ENCODE results near the gene PDIA5.

Gene PDIA5

GRCh38 chr3:123070510-123070909 is 3.7 kb downstream of the PDIA5 start:
- FAIRE-seq: no peak

GRCh38 chr3:123071146-123071545 is 4.3 kb downstream of the PDIA5 start:
- DNase-seq (ENCODE audit: low spot score): peak; percentile 29
- FAIRE-seq: no peak

More at GRCh38 chr3:123070510-123070909, 3.7 kb downstream of the PDIA5 start:
- no peak for DNase-seq (ENCODE audit: low spot score)

- FAIRE-seq (no peak), DNase-seq (ENCODE audit: low spot score) (no peak)
Observed at GRCh38 chr3:123071581-123071980, 4.8 kb downstream of the PDIA5 start.

GRCh38 chr3:123072152-123072551 is 5.3 kb downstream of the PDIA5 start:
- DNase-seq (ENCODE audit: low spot score) (no peak), FAIRE-seq (no peak)

DNA sequence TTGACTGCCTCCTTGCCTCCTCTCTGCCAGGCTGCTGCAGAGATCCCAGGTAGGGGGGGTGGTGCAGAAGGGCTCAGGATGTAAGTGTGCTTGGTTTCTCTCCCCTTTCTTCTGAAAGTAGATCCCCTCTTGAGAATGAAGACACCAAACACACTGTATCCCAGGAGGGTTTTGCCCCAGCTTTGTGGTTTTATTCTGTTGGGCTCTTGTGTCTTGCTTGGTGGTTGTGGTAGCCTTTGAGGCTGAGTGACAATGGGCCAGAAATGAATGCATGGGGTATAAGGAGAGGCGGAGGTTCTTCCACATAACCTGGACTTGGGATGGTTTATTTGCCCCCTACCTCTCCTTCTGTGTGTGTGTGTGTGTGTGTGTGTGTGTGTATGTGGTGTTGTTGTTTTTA is 5.7 kb downstream of the PDIA5 start:
- FAIRE-seq (no peak), DNase-seq (ENCODE audit: low spot score) (no peak)

GRCh38 chr3:123075359-123075758 is 8.5 kb downstream of the PDIA5 start:
- FAIRE-seq (no peak), DNase-seq (ENCODE audit: low spot score) (no peak)

- FAIRE-seq: no peak
- DNase-seq (ENCODE audit: low spot score): no peak
Observed at GRCh38 chr3:123076112-123076495, 9.3 kb downstream of the PDIA5 start.

- no peak for DNase-seq (ENCODE audit: low spot score)
Observed at GRCh38 chr3:123076496-123077418, 9.9 kb downstream of the PDIA5 start.

GRCh38 chr3:123078101-123078500 is 11.3 kb downstream of the PDIA5 start:
- DNase-seq (ENCODE audit: low spot score) (no peak), FAIRE-seq (no peak)

More at GRCh38 chr3:123076496-123077418, 9.9 kb downstream of the PDIA5 start:
- no peak for FAIRE-seq

GRCh38 chr3:123080864-123081562 is 14.2 kb downstream of the PDIA5 start:
- no peak for DNase-seq (ENCODE audit: low spot score)
- no peak for FAIRE-seq

GRCh38 chr3:123081718-123082369 is 15.0 kb downstream of the PDIA5 start:
- no peak for FAIRE-seq
- no peak for DNase-seq (ENCODE audit: low spot score)

- DNase-seq (ENCODE audit: low spot score) (no peak), FAIRE-seq (no peak)
Observed at GRCh38 chr3:123082370-123083065, 15.7 kb downstream of the PDIA5 start.

DNA sequence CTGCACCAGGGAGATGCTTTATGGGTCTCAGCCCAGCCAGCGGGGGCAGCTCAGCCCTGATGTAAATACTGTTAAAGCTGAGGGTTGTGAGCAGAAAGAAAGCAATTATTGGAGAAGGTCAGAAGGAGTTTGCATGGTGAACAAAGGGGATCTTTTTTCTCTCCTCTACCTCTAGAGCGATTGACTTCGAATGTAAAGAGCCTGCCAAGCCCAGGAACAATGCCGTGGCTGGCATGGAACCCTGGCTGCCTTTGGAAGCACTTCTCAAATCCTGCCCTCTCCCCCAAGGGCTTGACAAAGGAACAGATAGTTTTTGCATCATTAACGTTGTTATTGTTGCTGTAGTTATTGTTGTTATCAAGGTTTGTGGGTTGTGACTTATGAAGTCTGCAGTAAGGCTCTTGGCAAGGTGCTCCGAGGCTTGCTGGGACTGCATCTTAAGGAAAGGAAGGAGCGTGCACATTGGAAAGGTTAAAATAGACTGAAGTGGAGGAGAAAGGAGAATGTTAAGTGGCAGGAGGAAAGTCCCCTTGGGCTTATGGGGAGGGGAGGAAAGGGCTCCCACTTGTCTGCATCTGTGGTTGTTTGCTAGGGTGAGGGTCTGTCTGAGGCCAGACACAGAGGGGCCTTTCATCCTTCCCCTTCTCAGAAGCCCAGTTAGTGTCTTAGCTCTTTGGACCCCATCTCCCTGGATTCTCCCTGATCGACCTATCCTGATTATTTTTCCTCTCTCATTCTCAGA is 16.7 kb downstream of the PDIA5 start:
- DNase-seq (ENCODE audit: low spot score) (no peak), FAIRE-seq (no peak)

DNA sequence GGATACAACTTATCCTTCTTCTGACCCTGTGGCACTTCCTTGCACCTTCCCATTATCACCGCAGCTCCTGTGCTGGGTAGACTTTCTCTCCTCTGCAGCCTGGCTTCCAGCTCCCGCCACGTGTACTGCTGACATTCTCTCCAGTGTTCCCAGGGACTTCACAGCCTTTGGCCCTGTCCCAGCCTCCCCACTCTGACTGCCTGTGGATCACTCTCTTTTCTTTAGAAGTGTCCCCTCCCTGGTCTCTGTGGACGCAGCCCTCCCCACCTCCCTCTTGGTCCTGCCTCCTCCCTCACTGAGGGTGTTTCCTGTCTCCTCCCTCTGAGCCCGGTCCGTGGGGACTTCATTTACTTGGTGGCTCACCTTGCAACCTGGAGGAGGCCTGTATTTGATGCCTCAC is 17.4 kb downstream of the PDIA5 start:
- DNase-seq (ENCODE audit: low spot score): no peak
- no peak for FAIRE-seq

GRCh38 chr3:123084738-123085237 is 18.0 kb downstream of the PDIA5 start:
- FAIRE-seq: no peak
- no peak for DNase-seq (ENCODE audit: low spot score)

GRCh38 chr3:123085293-123085931 is 18.6 kb downstream of the PDIA5 start:
- DNase-seq (ENCODE audit: low spot score): no peak
- FAIRE-seq: no peak

DNA sequence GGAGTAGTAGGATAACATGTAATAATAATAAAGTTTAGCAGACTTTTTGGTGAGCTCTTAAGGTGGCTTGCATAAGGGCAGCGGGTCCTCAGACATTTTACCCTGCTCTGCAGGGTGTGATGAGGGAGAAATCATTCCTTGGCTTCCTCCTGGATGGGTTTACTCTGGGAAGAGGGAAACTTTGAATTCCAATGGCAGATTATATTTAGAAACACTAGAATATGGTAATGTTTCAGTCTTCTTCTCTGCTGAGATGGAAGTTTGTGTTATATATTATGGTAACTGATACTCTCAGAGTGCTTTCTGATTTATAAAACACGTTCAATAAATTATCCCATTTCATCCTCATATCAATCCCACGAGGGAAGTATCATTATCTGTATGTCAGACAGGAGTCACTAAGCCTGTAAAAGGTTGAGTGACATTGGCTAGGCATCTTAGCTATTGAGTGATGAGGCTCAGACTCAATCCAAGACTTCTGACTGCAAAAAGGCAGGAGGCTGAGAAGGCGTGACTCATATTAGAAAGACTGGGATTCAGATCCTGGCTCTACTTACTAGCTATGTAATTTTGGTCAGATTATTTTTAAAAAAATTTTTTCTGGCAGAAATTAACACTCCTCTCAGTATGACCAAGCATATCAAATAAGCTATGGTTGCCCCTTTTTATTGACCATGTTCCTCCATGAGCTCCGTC is 19.3 kb downstream of the PDIA5 start:
- FAIRE-seq (no peak), DNase-seq (ENCODE audit: low spot score) (no peak)

DNA sequence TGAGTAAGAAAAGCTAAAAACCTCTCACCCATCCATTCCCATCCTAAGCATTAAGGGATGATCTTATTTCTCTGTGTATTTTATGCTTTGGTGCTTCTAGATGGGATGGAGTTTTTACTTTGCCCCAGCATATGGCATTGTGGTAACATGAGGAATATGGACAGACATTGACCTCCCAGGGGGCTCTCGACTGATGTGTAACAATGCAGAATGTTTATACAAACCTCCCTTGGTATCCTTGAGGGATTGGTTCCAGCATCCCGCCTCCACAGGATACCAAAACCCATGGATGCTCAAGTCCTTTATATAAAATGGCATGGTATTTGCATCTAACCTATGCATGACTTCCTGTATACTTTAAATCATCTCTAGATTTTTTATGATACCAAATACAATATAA is 21.6 kb downstream of the PDIA5 start:
- no peak for FAIRE-seq
- DNase-seq (ENCODE audit: low spot score): no peak

DNA sequence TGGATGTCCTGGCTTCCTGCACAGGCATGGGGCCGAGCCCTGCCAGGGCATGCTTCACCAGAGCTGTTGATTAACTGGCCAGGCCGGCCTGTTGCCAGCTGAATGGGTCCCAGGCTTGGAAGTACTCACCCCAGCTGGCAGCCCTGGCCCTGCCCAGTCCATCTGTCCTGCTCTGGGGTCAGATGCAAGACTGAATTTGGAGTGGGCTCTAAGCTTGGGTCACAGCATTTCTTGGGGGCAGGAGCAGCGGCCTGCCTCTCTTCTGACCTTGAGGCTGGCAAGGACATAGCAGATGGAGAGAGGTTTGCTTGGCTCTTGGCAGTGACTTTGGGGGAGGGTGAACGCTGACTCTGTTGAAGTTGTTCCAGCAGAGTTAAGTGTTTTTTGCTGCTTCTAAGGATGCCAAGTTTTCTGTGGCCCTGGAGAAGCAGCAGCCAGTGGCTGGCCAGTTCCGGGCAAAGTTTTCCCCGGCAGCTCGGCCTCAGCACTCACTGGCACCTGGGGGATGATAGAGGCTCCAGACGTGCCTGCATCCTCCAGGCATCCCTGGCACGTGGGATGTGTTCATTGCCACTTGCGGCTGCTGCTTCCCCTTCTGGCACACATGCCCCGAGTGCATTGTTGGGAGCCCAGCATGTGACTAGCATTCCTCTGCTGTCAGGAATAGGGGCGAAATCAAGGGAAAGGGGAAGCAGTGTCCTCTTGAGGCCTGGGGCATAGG is 22.9 kb downstream of the PDIA5 start:
- DNase-seq (ENCODE audit: low spot score) (no peak), FAIRE-seq (no peak)
